Measurements from ENCODE around the gene GPR183. TPM values are rescaled to one million over a fixed set of nuclear protein-coding genes. Genes with fewer than 3 reads are reported as not detected.

GPR183 gene
- total RNA-seq, 1 experiment from 2014 or later = 0.11 TPM

- Histone ChIP-seq H3K4me3 (ENCODE audit: low read length) (no peak overlapping the region), H3K9me3 (ENCODE audit: low read length) (no peaks in the 10 kb centered on the region), H3K4me2 (ENCODE audit: low read depth, low read length, poor library complexity, severe bottlenecking) (no peak overlapping the region), H3K9ac (ENCODE audit: low read length) (no peak overlapping the region), H3K36me3 (ENCODE audit: insufficient read depth, low read length) (peaks cover 19% of the 10 kb centered on the region; the same call in 1 of the 2 replicates), H2AFZ (ENCODE audit: low read length) (no peak overlapping the region), H3K9me2 (replicated peaks; ENCODE audit: insufficient read depth, low read length) (no peaks in the 10 kb centered on the region), H4K20me1 (ENCODE audit: insufficient read depth, low read depth, low read length) (peaks cover 61% of the 10 kb centered on the region), H3K27ac (ENCODE audit: low read length) (no peak overlapping the region), H3K4me1 (ENCODE audit: low read length) (peaks cover 9% of the 10 kb centered on the region), H3K27me3 (ENCODE audit: low read length) (no peaks in the 10 kb centered on the region), H3K79me2 (ENCODE audit: low read length) (peaks cover 18% of the 10 kb centered on the region; the same call in 1 of the 2 replicates)
- DNase-seq = no peak
These were observed 32.1 kb downstream of the GPR183 start for GRCh38 chr13:99275093-99275469.

DNA sequence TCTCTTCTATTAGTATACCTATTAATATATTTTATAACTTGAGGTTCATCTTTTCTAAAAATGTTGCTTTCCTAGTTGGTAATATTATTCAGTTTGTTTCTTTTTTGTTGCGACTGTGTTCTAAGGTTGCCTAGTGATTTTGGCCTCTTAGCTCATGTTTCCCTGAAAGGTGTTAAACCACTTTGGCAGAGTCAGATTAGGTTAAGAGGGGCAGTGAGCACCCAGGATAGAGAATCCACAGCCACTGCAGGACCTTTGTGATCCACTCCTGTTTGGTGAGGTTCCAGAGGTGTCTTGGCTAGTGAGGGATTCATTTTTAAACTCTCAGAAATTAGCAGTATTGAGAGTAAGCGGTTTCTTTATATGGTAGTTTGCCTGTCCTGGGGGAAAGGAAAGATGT, 34.1 kb downstream of the GPR183 start:
- Histone ChIP-seq H2AFZ (ENCODE audit: low read length) (no peak overlapping the region), H3K27ac (ENCODE audit: low read length) (no peak overlapping the region), H3K36me3 (ENCODE audit: insufficient read depth, low read length) (peaks cover 19% of the 10 kb centered on the region; the same call in 1 of the 2 replicates), H3K4me1 (ENCODE audit: low read length) (peaks cover 21% of the 10 kb centered on the region), H4K20me1 (ENCODE audit: insufficient read depth, low read depth, low read length) (peaks cover 48% of the 10 kb centered on the region), H3K27me3 (ENCODE audit: low read length) (no peaks in the 10 kb centered on the region), H3K4me2 (ENCODE audit: low read depth, low read length, poor library complexity, severe bottlenecking) (no peak overlapping the region), H3K4me3 (ENCODE audit: low read length) (no peak overlapping the region), H3K9me3 (ENCODE audit: low read length) (no peaks in the 10 kb centered on the region), H3K9me2 (replicated peaks; ENCODE audit: insufficient read depth, low read length) (no peaks in the 10 kb centered on the region), H3K9ac (ENCODE audit: low read length) (no peak overlapping the region), H3K79me2 (ENCODE audit: low read length) (peaks cover 18% of the 10 kb centered on the region; the same call in 1 of the 2 replicates)
- no peak for DNase-seq

DNA sequence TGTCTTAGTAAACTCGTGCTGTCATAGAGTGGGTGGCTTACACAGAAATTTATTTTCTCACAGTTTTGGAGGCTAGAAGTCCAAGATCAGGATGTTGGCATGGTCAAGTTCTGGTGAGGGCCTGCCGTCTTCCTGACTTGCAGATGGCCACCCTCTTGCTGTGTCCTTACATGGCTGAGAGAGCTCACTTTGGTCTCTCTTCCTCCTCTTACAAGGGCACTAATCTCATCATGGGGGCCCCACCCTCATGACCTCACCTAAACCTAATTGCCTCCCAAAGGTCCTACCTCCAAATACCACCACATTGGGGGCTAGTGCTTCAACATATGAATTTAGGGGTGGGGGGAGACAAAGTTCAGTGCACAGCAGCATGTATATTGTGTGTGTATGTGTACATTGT, 34.7 kb downstream of the GPR183 start:
- no peaks in the 10 kb centered on the region for H3K9me3 ChIP-seq (ENCODE audit: low read length)
- no peak overlapping the region for H3K4me3 ChIP-seq (ENCODE audit: low read length)
- peaks cover 18% of the 10 kb centered on the region; the same call in 1 of the 2 replicates for H3K79me2 ChIP-seq (ENCODE audit: low read length)
- H3K27me3 ChIP-seq (ENCODE audit: low read length) = no peaks in the 10 kb centered on the region
- H3K36me3 ChIP-seq (ENCODE audit: insufficient read depth, low read length) = peaks cover 19% of the 10 kb centered on the region; the same call in 1 of the 2 replicates
- peaks cover 27% of the 10 kb centered on the region for H3K4me1 ChIP-seq (ENCODE audit: low read length)
- H4K20me1 ChIP-seq (ENCODE audit: insufficient read depth, low read depth, low read length) = peaks cover 50% of the 10 kb centered on the region
- DNase-seq = no peak
- H3K9ac ChIP-seq (ENCODE audit: low read length) = no peak overlapping the region
- H3K27ac ChIP-seq (ENCODE audit: low read length) = no peak overlapping the region
- no peak overlapping the region for H2AFZ ChIP-seq (ENCODE audit: low read length)
- H3K4me2 ChIP-seq (ENCODE audit: low read depth, low read length, poor library complexity, severe bottlenecking) = no peak overlapping the region
- H3K9me2 ChIP-seq (replicated peaks; ENCODE audit: insufficient read depth, low read length) = no peaks in the 10 kb centered on the region

DNA sequence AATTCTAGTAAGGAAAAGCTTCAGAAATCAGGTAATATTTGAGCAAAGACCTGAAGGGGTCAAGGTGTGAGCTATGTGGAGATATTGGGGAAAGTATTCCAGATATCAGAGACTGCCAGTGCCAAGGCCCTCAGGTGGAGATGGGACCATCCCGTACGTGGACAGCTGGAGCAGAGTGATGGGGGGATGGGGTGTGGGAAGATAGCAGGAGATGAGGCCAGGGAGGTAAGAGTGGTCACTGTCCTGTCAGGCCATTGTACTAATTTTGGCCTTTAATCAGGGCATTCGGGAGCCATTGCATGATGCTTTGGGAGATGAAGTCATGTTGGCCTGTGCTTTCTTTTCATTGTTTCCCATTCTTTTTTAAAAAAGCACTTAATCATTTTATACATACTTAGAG, 36.0 kb downstream of the GPR183 start:
- no peak for DNase-seq
- peaks cover 44% of the 10 kb centered on the region for H4K20me1 ChIP-seq (ENCODE audit: insufficient read depth, low read depth, low read length)
- peaks cover 20% of the 10 kb centered on the region; the same call in 1 of the 2 replicates for H3K79me2 ChIP-seq (ENCODE audit: low read length)
- no peaks in the 10 kb centered on the region for H3K9me2 ChIP-seq (replicated peaks; ENCODE audit: insufficient read depth, low read length)
- H3K27me3 ChIP-seq (ENCODE audit: low read length) = no peaks in the 10 kb centered on the region
- peaks cover 19% of the 10 kb centered on the region; the same call in 1 of the 2 replicates for H3K36me3 ChIP-seq (ENCODE audit: insufficient read depth, low read length)
- no peak overlapping the region for H3K9ac ChIP-seq (ENCODE audit: low read length)
- H3K4me3 ChIP-seq (ENCODE audit: low read length) = no peak overlapping the region
- no peaks in the 10 kb centered on the region for H3K9me3 ChIP-seq (ENCODE audit: low read length)
- no peak overlapping the region for H3K27ac ChIP-seq (ENCODE audit: low read length)
- no peak overlapping the region for H2AFZ ChIP-seq (ENCODE audit: low read length)
- H3K4me2 ChIP-seq (ENCODE audit: low read depth, low read length, poor library complexity, severe bottlenecking) = no peak overlapping the region
- peaks cover 40% of the 10 kb centered on the region for H3K4me1 ChIP-seq (ENCODE audit: low read length)

DNA sequence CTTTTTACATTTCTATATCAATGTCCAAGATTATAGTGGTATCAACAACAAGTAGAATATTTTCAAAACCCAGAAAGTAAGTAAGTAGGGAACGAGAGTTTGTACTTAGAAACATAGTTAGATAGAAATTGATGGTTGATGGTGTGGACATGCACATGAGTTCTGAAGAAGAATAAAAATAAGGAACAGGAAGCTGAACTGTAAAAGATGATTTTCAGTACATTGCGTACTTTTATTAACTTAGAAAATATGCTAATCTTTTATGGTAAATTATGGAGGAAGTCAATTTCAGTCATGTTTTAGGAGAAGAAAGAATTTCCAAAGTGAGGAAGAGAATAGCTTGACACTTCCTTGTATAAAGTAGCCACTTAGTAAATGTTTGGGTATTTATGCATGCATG, 36.7 kb downstream of the GPR183 start:
- Histone ChIP-seq H4K20me1 (ENCODE audit: insufficient read depth, low read depth, low read length) (peaks cover 37% of the 10 kb centered on the region), H3K4me1 (ENCODE audit: low read length) (peaks cover 45% of the 10 kb centered on the region), H3K4me2 (ENCODE audit: low read depth, low read length, poor library complexity, severe bottlenecking) (no peak overlapping the region), H3K4me3 (ENCODE audit: low read length) (no peak overlapping the region), H3K36me3 (ENCODE audit: insufficient read depth, low read length) (peaks cover 19% of the 10 kb centered on the region; the same call in 1 of the 2 replicates), H3K9ac (ENCODE audit: low read length) (no peak overlapping the region), H3K9me3 (ENCODE audit: low read length) (no peaks in the 10 kb centered on the region), H3K79me2 (ENCODE audit: low read length) (peaks cover 21% of the 10 kb centered on the region; the same call in 1 of the 2 replicates), H2AFZ (ENCODE audit: low read length) (no peak overlapping the region), H3K27ac (ENCODE audit: low read length) (no peak overlapping the region), H3K9me2 (replicated peaks; ENCODE audit: insufficient read depth, low read length) (no peaks in the 10 kb centered on the region), H3K27me3 (ENCODE audit: low read length) (no peaks in the 10 kb centered on the region)
- no peak for DNase-seq

DNA sequence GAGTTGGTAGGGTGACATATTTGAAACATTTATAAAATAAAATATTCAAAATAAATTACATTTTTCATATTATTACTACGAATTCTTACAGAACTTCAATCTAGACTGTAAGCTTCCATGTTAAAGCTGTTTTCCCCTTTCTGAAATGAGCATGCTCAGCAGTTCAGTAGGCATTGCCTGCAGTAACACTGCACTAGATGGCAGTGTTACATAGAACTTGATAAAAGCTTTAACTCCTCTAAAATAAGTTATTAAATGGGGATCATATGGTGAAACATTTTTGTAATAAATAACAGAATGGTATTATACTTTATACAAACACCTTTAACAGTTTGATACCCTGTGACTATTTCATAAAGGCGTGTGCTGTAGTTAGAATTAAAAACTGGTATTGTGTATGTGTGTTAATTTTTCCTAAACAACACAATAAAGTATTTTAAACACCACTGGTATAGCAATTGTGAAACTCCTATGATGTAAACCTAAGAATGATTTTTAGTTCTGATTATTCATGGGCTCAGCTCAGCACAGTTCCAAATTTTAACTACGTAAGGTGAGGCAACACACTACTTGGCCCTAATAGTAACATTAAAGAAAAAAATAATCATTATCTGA, 37.5 kb downstream of the GPR183 start:
- Histone ChIP-seq H3K4me2 (ENCODE audit: low read depth, low read length, poor library complexity, severe bottlenecking) (no peak overlapping the region), H4K20me1 (ENCODE audit: insufficient read depth, low read depth, low read length) (peaks cover 31% of the 10 kb centered on the region), H3K27ac (ENCODE audit: low read length) (no peak overlapping the region), H3K36me3 (ENCODE audit: insufficient read depth, low read length) (peaks cover 19% of the 10 kb centered on the region; the same call in 1 of the 2 replicates), H3K27me3 (ENCODE audit: low read length) (no peaks in the 10 kb centered on the region), H3K4me3 (ENCODE audit: low read length) (no peak overlapping the region), H3K9ac (ENCODE audit: low read length) (no peak overlapping the region), H2AFZ (ENCODE audit: low read length) (no peak overlapping the region), H3K4me1 (ENCODE audit: low read length) (peaks cover 52% of the 10 kb centered on the region), H3K9me2 (replicated peaks; ENCODE audit: insufficient read depth, low read length) (no peaks in the 10 kb centered on the region), H3K9me3 (ENCODE audit: low read length) (no peaks in the 10 kb centered on the region), H3K79me2 (ENCODE audit: low read length) (peaks cover 21% of the 10 kb centered on the region; the same call in 1 of the 2 replicates)
- DNase-seq = peak; percentile 81

- H3K9ac ChIP-seq (ENCODE audit: low read length) = no peak overlapping the region
- no peak overlapping the region for H3K4me3 ChIP-seq (ENCODE audit: low read length)
- no peaks in the 10 kb centered on the region for H3K9me3 ChIP-seq (ENCODE audit: low read length)
- H3K4me1 ChIP-seq (ENCODE audit: low read length) = peaks cover 62% of the 10 kb centered on the region
- H3K36me3 ChIP-seq (ENCODE audit: insufficient read depth, low read length) = peaks cover 19% of the 10 kb centered on the region; the same call in 1 of the 2 replicates
- H4K20me1 ChIP-seq (ENCODE audit: insufficient read depth, low read depth, low read length) = peaks cover 23% of the 10 kb centered on the region
- H3K4me2 ChIP-seq (ENCODE audit: low read depth, low read length, poor library complexity, severe bottlenecking) = no peak overlapping the region
- no peaks in the 10 kb centered on the region for H3K9me2 ChIP-seq (replicated peaks; ENCODE audit: insufficient read depth, low read length)
- H3K79me2 ChIP-seq (ENCODE audit: low read length) = peaks cover 29% of the 10 kb centered on the region
- no peaks in the 10 kb centered on the region for H3K27me3 ChIP-seq (ENCODE audit: low read length)
- no peak overlapping the region for H2AFZ ChIP-seq (ENCODE audit: low read length)
- no peak for DNase-seq
- no peak overlapping the region for H3K27ac ChIP-seq (ENCODE audit: low read length)
These were observed 38.4 kb downstream of the GPR183 start for GRCh38 chr13:99268822-99269221.

DNA sequence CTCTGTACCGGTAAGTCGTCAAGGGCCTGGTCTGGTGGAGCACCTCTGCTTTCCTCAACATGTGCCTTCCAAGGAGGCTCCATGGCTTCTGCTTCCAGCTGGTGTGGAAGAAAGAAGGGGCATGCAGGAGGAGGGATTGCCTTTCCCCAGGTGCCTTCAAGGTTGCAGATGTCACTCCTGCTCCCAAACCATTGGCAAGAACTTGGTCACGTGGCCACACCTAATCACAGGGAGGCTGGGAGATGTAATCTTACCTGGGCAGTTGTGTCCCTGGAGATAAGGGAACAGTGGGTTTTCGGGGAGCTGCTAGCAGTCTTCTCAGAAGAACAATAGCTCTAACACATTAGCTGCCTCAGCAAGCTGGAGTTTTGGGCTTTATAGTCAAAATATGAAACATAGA, 39.3 kb downstream of the GPR183 start:
- H3K9ac ChIP-seq (ENCODE audit: low read length) = no peak overlapping the region
- no peak overlapping the region for H3K27ac ChIP-seq (ENCODE audit: low read length)
- H3K9me3 ChIP-seq (ENCODE audit: low read length) = no peaks in the 10 kb centered on the region
- H3K4me1 ChIP-seq (ENCODE audit: low read length) = peaks cover 70% of the 10 kb centered on the region
- H3K4me2 ChIP-seq (ENCODE audit: low read depth, low read length, poor library complexity, severe bottlenecking) = no peak overlapping the region
- no peak for DNase-seq
- no peaks in the 10 kb centered on the region for H3K27me3 ChIP-seq (ENCODE audit: low read length)
- H2AFZ ChIP-seq (ENCODE audit: low read length) = no peak overlapping the region
- peaks cover 32% of the 10 kb centered on the region for H3K79me2 ChIP-seq (ENCODE audit: low read length)
- no peaks in the 10 kb centered on the region for H3K9me2 ChIP-seq (replicated peaks; ENCODE audit: insufficient read depth, low read length)
- no peak overlapping the region for H3K4me3 ChIP-seq (ENCODE audit: low read length)
- H4K20me1 ChIP-seq (ENCODE audit: insufficient read depth, low read depth, low read length) = peaks cover 17% of the 10 kb centered on the region
- peaks cover 16% of the 10 kb centered on the region; the same call in 1 of the 2 replicates for H3K36me3 ChIP-seq (ENCODE audit: insufficient read depth, low read length)
